Caco-2 (cell line): ENCODE data around the gene PEDS1. TPM values are rescaled to one million over a fixed set of nuclear protein-coding genes. Genes with fewer than 3 reads are reported as not detected.

ENCODE experiments used
- BruUV-seq: library from RNA; stranded (reverse); fragments of 400-500 nt; replicated peaks from 2 replicates; lab custom pipeline; 2021; lab: Mats Ljungman, UMichigan
- CTCF ChIA-PET: fragments of 300-600 bp; sonication (Branson Sonifier 250); formaldehyde crosslinking; loops from one replicate; lab custom pipeline; 2022; ENCODE audit warnings: antibody characterized with exemption; lab: Charles Lee
- POLR2A ChIA-PET: fragments of 300-600 bp; sonication (Branson Sonifier 250); formaldehyde crosslinking; loops from one replicate; lab custom pipeline; 2022; ENCODE audit warnings: antibody characterized with exemption; lab: Charles Lee
- DNase-seq, 2 experiments: peaks; one replicate each; pipeline versions ENCODE4 v3.0.0 to v3.0.0-alpha.2; 2020 to 2022
- H3K27me3 ChIP-seq: replicated peaks from 2 replicates; pipeline ENCODE4 v1.6.0; 2011; ENCODE audit warnings: low read length; ENCODE audit not compliant: control insufficient read depth, insufficient read depth
- H3K36me3 ChIP-seq: 2 replicates; pipeline ENCODE4 v1.5.1; 2011; ENCODE audit warnings: low read length; ENCODE audit not compliant: control insufficient read depth, insufficient read depth
- H3K4me1 ChIP-seq: fragments of 250-450 bp; sonication (Bioruptor Pico); 2 replicates; pipeline ENCODE4 v1.5.1; 2020; ENCODE audit warnings: mild to moderate bottlenecking
- H3K4me3 ChIP-seq: 2 replicates; pipeline ENCODE4 v1.5.1; 2011; ENCODE audit warnings: low read depth, mild to moderate bottlenecking, control low read depth, low read length
- H3K9me3 ChIP-seq: fragments of 250-450 bp; sonication (Bioruptor Pico); 2 replicates; pipeline ENCODE4 v1.5.1; 2020; ENCODE audit warnings: mild to moderate bottlenecking, moderate library complexity
- H3K27ac Mint-ChIP-seq: one replicate; pipeline ENCODE4 v1.8.0; 2022; ENCODE audit warnings: mixed read lengths; ENCODE audit not compliant: unreplicated experiment
- H3K27me3 Mint-ChIP-seq: one replicate; pipeline ENCODE4 v1.8.0; 2022; ENCODE audit warnings: mixed read lengths; ENCODE audit not compliant: insufficient read depth, unreplicated experiment
- H3K36me3 Mint-ChIP-seq: one replicate; pipeline ENCODE4 v1.8.0; 2022; ENCODE audit warnings: mild to moderate bottlenecking, mixed read lengths; ENCODE audit not compliant: insufficient read depth, unreplicated experiment
- H3K4me1 Mint-ChIP-seq: one replicate; pipeline ENCODE4 v1.8.0; 2022; ENCODE audit warnings: low read depth, mixed read lengths; ENCODE audit not compliant: unreplicated experiment
- H3K4me3 Mint-ChIP-seq: one replicate; pipeline ENCODE4 v1.8.0; 2022; ENCODE audit warnings: mild to moderate bottlenecking, moderate library complexity, mixed read lengths; ENCODE audit not compliant: unreplicated experiment
- H3K9me3 Mint-ChIP-seq: one replicate; pipeline ENCODE4 v1.8.0; 2022; ENCODE audit warnings: mixed read lengths; ENCODE audit not compliant: unreplicated experiment
- CTCF ChIP-seq, 2 experiments: fragments of 200-600 bp in 1 of 2; IDR thresholded peaks; 1 replicate in 1 of 2; 2 replicates in 1 of 2; pipeline versions ENCODE4 v1.5.1 to v1.8.0; 2011 to 2022; ENCODE audit warnings: antibody characterized with exemption in 1 of 2, control low read depth in 1 of 2, inconsistent platforms in 1 of 2, low read depth in 1 of 2, low read length in 1 of 2, mild to moderate bottlenecking in 1 of 2, moderate library complexity in 1 of 2; ENCODE audit not compliant: insufficient read depth in 1 of 2, severe bottlenecking in 1 of 2, unreplicated experiment in 1 of 2
- intact Hi-C: fragments of 100-400 bp; cut with micrococcal nuclease; formaldehyde crosslinking; loops from one replicate; pipeline ENCODE4 v1.10.0; 2022; ENCODE audit not compliant: unreplicated experiment
- total RNA-seq: library from RNA; stranded (reverse); gene quantifications from 2 replicates; pipeline ENCODE4 v1.2.3, GENCODE V29; 2022

Gene PEDS1
- total RNA-seq, 1 experiment from 2014 or later = 78.3 TPM

DNA sequence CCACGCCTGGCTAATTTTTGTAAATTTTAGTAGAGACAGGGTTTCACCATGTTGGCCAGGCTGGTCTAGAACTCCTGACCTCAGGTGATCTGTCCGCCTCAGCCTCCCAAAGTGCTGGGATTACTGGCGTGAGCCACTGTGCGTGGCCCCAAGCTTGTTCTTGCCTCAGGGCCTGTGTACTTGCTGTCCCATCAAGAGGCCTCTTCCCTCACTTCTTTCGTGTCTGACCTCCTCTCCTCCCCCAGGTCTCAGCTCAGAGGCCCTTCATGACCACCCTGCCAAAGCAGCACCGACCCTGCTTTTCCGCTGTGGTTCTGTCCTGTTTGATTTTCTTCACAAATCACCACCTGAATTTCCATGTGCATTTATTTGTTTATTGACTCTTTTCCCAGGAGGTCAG is 30.1 kb downstream of the PEDS1 start:
- H3K27me3 ChIP-seq = no peaks in the 10 kb centered on the region
- CTCF ChIA-PET = interaction anchor here (4.9 kb wide), 1 partner anchor 49 kb away, joined by 62 read pairs; no protein-coding TSS in a partner anchor
- no peaks in the 10 kb centered on the region for H3K9me3 ChIP-seq
- TF ChIP-seq CTCF (IDR thresholded peaks at IDR 0.05; ENCODE audit: insufficient read depth in 1 of 2, low read depth in 1 of 2, low read length in 1 of 2, severe bottlenecking in 1 of 2, unreplicated experiment in 1 of 2) = no peak
- H3K4me1 Mint-ChIP-seq = peaks cover 15% of the 10 kb centered on the region
- DNase-seq = no peak
- peaks cover 7% of the 10 kb centered on the region for H3K36me3 ChIP-seq
- H3K9me3 Mint-ChIP-seq = peaks cover 10% of the 10 kb centered on the region
- POLR2A ChIA-PET = interaction anchor here (1.1 kb wide), 2 partner anchors 10 to 43 kb away, joined by 3 to 5 read pairs; partner anchors contain the start of gene UBE2V1
- H3K27me3 Mint-ChIP-seq = no peaks in the 10 kb centered on the region
- peaks cover 9% of the 10 kb centered on the region for H3K4me1 ChIP-seq
- H3K27ac Mint-ChIP-seq = peak overlapping the region; percentile 24
- peaks cover 74% of the 10 kb centered on the region for H3K36me3 Mint-ChIP-seq
- intact Hi-C loops = loop anchor here (5.0 kb wide), 1 partner anchor 339 kb away; no protein-coding TSS in a partner anchor
- H3K4me3 Mint-ChIP-seq = peak overlapping the region; percentile 6
- BruUV-seq = no TSS peak
- no peak overlapping the region for H3K4me3 ChIP-seq

GRCh38 chr20:50122763-50123162 is 30.8 kb downstream of the PEDS1 start:
- BruUV-seq = no TSS peak
- intact Hi-C loops = loop anchor here (5.0 kb wide), 1 partner anchor 340 kb away; no protein-coding TSS in a partner anchor
- POLR2A ChIA-PET = interaction anchor here (0.6 to 1.6 kb wide), 4 partner anchors 10 to 49 kb away, joined by 3 to 7 read pairs (median 4); partner anchors contain the start of gene UBE2V1

GRCh38 chr20:50121858-50122271 is 31.7 kb downstream of the PEDS1 start:
- peaks cover 59% of the 10 kb centered on the region for H3K36me3 Mint-ChIP-seq
- peaks cover 6% of the 10 kb centered on the region for H3K36me3 ChIP-seq
- H3K9me3 Mint-ChIP-seq = peaks cover 10% of the 10 kb centered on the region
- peak; percentile 72 to 76 for DNase-seq
- H3K4me3 ChIP-seq = no peak overlapping the region
- H3K9me3 ChIP-seq = no peaks in the 10 kb centered on the region
- H3K27me3 Mint-ChIP-seq = no peaks in the 10 kb centered on the region
- BruUV-seq = TSS peak; percentile 2
- H3K27me3 ChIP-seq = no peaks in the 10 kb centered on the region
- peaks cover 9% of the 10 kb centered on the region for H3K4me1 ChIP-seq
- no peak overlapping the region for H3K4me3 Mint-ChIP-seq
- peaks cover 15% of the 10 kb centered on the region for H3K4me1 Mint-ChIP-seq
- TF ChIP-seq CTCF (IDR thresholded peaks at IDR 0.05; ENCODE audit: insufficient read depth in 1 of 2, low read depth in 1 of 2, low read length in 1 of 2, severe bottlenecking in 1 of 2, unreplicated experiment in 1 of 2) = no peak
- POLR2A ChIA-PET = interaction anchor here (0.8 to 2.2 kb wide), 5 partner anchors 12 to 50 kb away, joined by 3 to 17 read pairs (median 5); no protein-coding TSS in a partner anchor
- H3K27ac Mint-ChIP-seq = peak overlapping the region; percentile 27
- intact Hi-C loops = loop anchor here (1.0 to 5.0 kb wide), 3 partner anchors 30 to 340 kb away; no protein-coding TSS in a partner anchor
- CTCF ChIA-PET = interaction anchor here (0.7 to 4.9 kb wide), 9 partner anchors 12 to 143 kb away, joined by 3 to 91 read pairs (median 10); partner anchors contain the start of gene PEDS1

More at GRCh38 chr20:50122763-50123162, 30.8 kb downstream of the PEDS1 start:
- CTCF ChIA-PET = interaction anchor here (4.9 kb wide), 1 partner anchor 49 kb away, joined by 62 read pairs; no protein-coding TSS in a partner anchor
- Mint-ChIP-seq H3K9me3 (peaks cover 10% of the 10 kb centered on the region), H3K27ac (peak overlapping the region; percentile 24), H3K27me3 (no peaks in the 10 kb centered on the region), H3K4me3 (no peak overlapping the region), H3K4me1 (peaks cover 15% of the 10 kb centered on the region), H3K36me3 (peaks cover 68% of the 10 kb centered on the region)
- no peak for TF ChIP-seq CTCF (IDR thresholded peaks at IDR 0.05; ENCODE audit: insufficient read depth in 1 of 2, low read depth in 1 of 2, low read length in 1 of 2, severe bottlenecking in 1 of 2, unreplicated experiment in 1 of 2)
- no peaks in the 10 kb centered on the region for H3K9me3 ChIP-seq
- peaks cover 9% of the 10 kb centered on the region for H3K4me1 ChIP-seq
- no peak overlapping the region for H3K4me3 ChIP-seq
- peaks cover 7% of the 10 kb centered on the region for H3K36me3 ChIP-seq
- H3K27me3 ChIP-seq = no peaks in the 10 kb centered on the region
- DNase-seq = no peak
